Suprapubic skin (tissue), 4 donors: ENCODE data around the gene AQR. TPM values are rescaled to one million over a fixed set of nuclear protein-coding genes. Genes with fewer than 3 reads are reported as not detected.

Source experiments
- DNase-seq, 2 donors: peaks; one replicate each; pipeline ENCODE4 v3.0.0-alpha.2; 2019; ENCODE audit warnings: low spot score in 2 of 2
- H3K27ac ChIP-seq: fragments of 200-600 bp; sonication (generic); one replicate; pipeline ENCODE4 v1.5.1; 2019
- H3K27me3 ChIP-seq: fragments of 200-600 bp; sonication (generic); one replicate; pipeline ENCODE4 v1.5.1; 2019
- H3K36me3 ChIP-seq: fragments of 200-600 bp; sonication (generic); one replicate; pipeline ENCODE4 v1.5.1; 2019
- H3K4me1 ChIP-seq: fragments of 200-600 bp; sonication (generic); one replicate; pipeline ENCODE4 v1.5.1; 2019
- H3K4me3 ChIP-seq: fragments of 200-600 bp; sonication (generic); one replicate; pipeline ENCODE4 v1.5.1; 2019; ENCODE audit warnings: mild to moderate bottlenecking
- H3K9me3 ChIP-seq: fragments of 200-600 bp; sonication (generic); one replicate; pipeline ENCODE4 v1.5.1; 2019
- CTCF ChIP-seq, 2 donors: fragments of 200-600 bp in 1 of 2; fragments of 450-650 bp in 1 of 2; sonication (generic) in 1 of 2; IDR thresholded peaks; one replicate each; pipeline ENCODE4 v1.5.1; 2016 to 2019; ENCODE audit warnings: antibody characterized with exemption in 2 of 2, mild to moderate bottlenecking in 1 of 2, moderate library complexity in 1 of 2
- EP300 ChIP-seq: sonication (generic); formaldehyde crosslinking; IDR thresholded peaks from one replicate; pipeline ENCODE4 v1.6.1; 2017; ENCODE audit warnings: antibody characterized with exemption
- POLR2A ChIP-seq, 2 donors: fragments of 450-650 bp; IDR thresholded peaks; one replicate each; pipeline ENCODE4 v1.6.1; 2017; ENCODE audit warnings: antibody characterized with exemption in 2 of 2, mild to moderate bottlenecking in 2 of 2, moderate library complexity in 2 of 2
- POLR2AphosphoS5 ChIP-seq, 3 donors: sonication (generic); formaldehyde crosslinking; IDR thresholded peaks; one replicate each; pipeline ENCODE4 v1.6.1; 2017; ENCODE audit warnings: antibody characterized with exemption in 3 of 3
- WGBS: methylation state at CpG from one replicate; pipeline ENCODE4 v1.1.5; 2018; 5-methylcytosine and 5-hydroxymethylcytosine counted together
- total RNA-seq, 4 donors: library from RNA; depleted of rRNA; stranded (reverse); fragments of >200 nt; gene quantifications; one replicate each; pipeline ENCODE4 v1.1.0, GENCODE V29; 2016

AQR gene
- total RNA-seq, 4 donors from 2014 or later: 21.8 to 41.1 (median 25.7) TPM

- no peaks in the 10 kb centered on the region for H3K9me3 ChIP-seq
- no peak for DNase-seq
- no peak overlapping the region for H3K27ac ChIP-seq
- H3K36me3 ChIP-seq: peaks cover 40% of the 10 kb centered on the region
- H3K4me3 ChIP-seq: no peak overlapping the region
- H3K4me1 ChIP-seq: peaks cover 10% of the 10 kb centered on the region
- H3K27me3 ChIP-seq: no peaks in the 10 kb centered on the region
- TF ChIP-seq POLR2A (IDR thresholded peaks at IDR 0.05): no peak
- TF ChIP-seq POLR2AphosphoS5 (IDR thresholded peaks at IDR 0.05): no peak
- TF ChIP-seq EP300: no peak
- TF ChIP-seq CTCF (IDR thresholded peaks at IDR 0.05): no peak
Measured at GRCh38 chr15:34855893-34856292, 113.6 kb downstream of the AQR start.

GRCh38 chr15:34855413-34855812 lies 114.1 kb downstream of the AQR start:
- 8% methylated on average over 1 of the region's 1 CpG for whole genome bisulfite sequencing
- Histone ChIP-seq H3K4me1 (peaks cover 10% of the 10 kb centered on the region), H3K4me3 (no peak overlapping the region), H3K27ac (no peak overlapping the region), H3K27me3 (no peaks in the 10 kb centered on the region), H3K36me3 (peaks cover 36% of the 10 kb centered on the region), H3K9me3 (no peaks in the 10 kb centered on the region)
- DNase-seq: no peak
- TF ChIP-seq POLR2AphosphoS5 (IDR thresholded peaks at IDR 0.05): no peak
- TF ChIP-seq POLR2A (IDR thresholded peaks at IDR 0.05): no peak
- TF ChIP-seq EP300: no peak
- TF ChIP-seq CTCF (IDR thresholded peaks at IDR 0.05): no peak

- TF ChIP-seq POLR2AphosphoS5 (IDR thresholded peaks at IDR 0.05) (no peak), CTCF (IDR thresholded peaks at IDR 0.05) (no peak), POLR2A (IDR thresholded peaks at IDR 0.05) (no peak), EP300 (no peak)
- Histone ChIP-seq H3K27me3 (no peaks in the 10 kb centered on the region), H3K4me1 (peaks cover 10% of the 10 kb centered on the region), H3K27ac (no peak overlapping the region), H3K9me3 (no peaks in the 10 kb centered on the region), H3K4me3 (no peak overlapping the region), H3K36me3 (peaks cover 24% of the 10 kb centered on the region)
- DNase-seq: no peak
- 88% methylated on average over 2 of the region's 2 CpGs for WGBS
Measured at GRCh38 chr15:34854232-34854631, 115.3 kb downstream of the AQR start.

- DNase-seq: no peak
- Histone ChIP-seq H3K36me3 (peaks cover 21% of the 10 kb centered on the region), H3K27ac (no peak overlapping the region), H3K27me3 (no peaks in the 10 kb centered on the region), H3K4me1 (peaks cover 10% of the 10 kb centered on the region), H3K9me3 (no peaks in the 10 kb centered on the region), H3K4me3 (no peak overlapping the region)
- TF ChIP-seq POLR2AphosphoS5 (IDR thresholded peaks at IDR 0.05) (no peak), POLR2A (IDR thresholded peaks at IDR 0.05) (no peak), CTCF (IDR thresholded peaks at IDR 0.05) (no peak), EP300 (no peak)
- 38% methylated on average over 2 of the region's 2 CpGs for WGBS
Measured at GRCh38 chr15:34853001-34853758, 116.4 kb downstream of the AQR start.

GRCh38 chr15:34851751-34852150 lies 117.8 kb downstream of the AQR start:
- no peak for DNase-seq
- no peak overlapping the region for H3K4me3 ChIP-seq
- WGBS: 72% methylated on average over 4 of the region's 4 CpGs
- peaks cover 10% of the 10 kb centered on the region for H3K4me1 ChIP-seq
- no peaks in the 10 kb centered on the region for H3K27me3 ChIP-seq
- no peak overlapping the region for H3K27ac ChIP-seq
- TF ChIP-seq EP300 (no peak), POLR2A (IDR thresholded peaks at IDR 0.05) (no peak), POLR2AphosphoS5 (IDR thresholded peaks at IDR 0.05) (no peak), CTCF (IDR thresholded peaks at IDR 0.05) (no peak)
- H3K9me3 ChIP-seq: no peaks in the 10 kb centered on the region
- H3K36me3 ChIP-seq: peaks cover 9% of the 10 kb centered on the region
